CD4-positive, alpha-beta T cell (primary cell): ENCODE data around the gene SPRY1. TPM values are rescaled to one million over a fixed set of nuclear protein-coding genes. Genes with fewer than 3 reads are reported as not detected.
A peak's percentile ranks its signal among the peaks of the same experiment; 100 is the strongest.

Experiments
- ATAC-seq: fragments of 200-7000 bp; cut with Tn5 transposase; one replicate; pipeline ENCODE4 v1.10.0; 2022; ENCODE audit warnings: mild to moderate bottlenecking; ENCODE audit not compliant: poor library complexity
- CTCF ChIA-PET: fragments of 350-600 bp; sonication (Branson Sonifier 250); formaldehyde crosslinking; loops from one replicate; lab custom pipeline; 2021; ENCODE audit warnings: antibody characterized with exemption, inconsistent platforms; lab: Charles Lee
- POLR2A ChIA-PET: fragments of 350-600 bp; sonication (Branson Sonifier 250); formaldehyde crosslinking; loops from one replicate; lab custom pipeline; 2021; ENCODE audit warnings: antibody characterized with exemption, inconsistent platforms; lab: Charles Lee
- DNase-seq, 14 experiments: peaks; one replicate each; pipeline ENCODE4 v3.0.0-alpha.2; 2013 to 2020; ENCODE audit warnings: mixed read lengths in 2 of 14
- H3K27ac ChIP-seq, 2 donors: one replicate each; pipeline versions ENCODE4 v1.5.1 to v1.7.0; 2013; ENCODE audit warnings: low read length in 2 of 2, low read depth in 1 of 2, mild to moderate bottlenecking in 1 of 2
- H3K27me3 ChIP-seq, 2 experiments: 1 replicate in 1 of 2; 2 replicates in 1 of 2; pipeline versions ENCODE4 v1.6.1 to v1.7.0; 2013; ENCODE audit warnings: low read length in 2 of 2, control low read depth in 1 of 2, mild to moderate bottlenecking in 1 of 2, moderate library complexity in 1 of 2; ENCODE audit not compliant: insufficient read depth in 2 of 2, control insufficient read depth in 1 of 2
- H3K36me3 ChIP-seq: one replicate; pipeline ENCODE4 v1.6.1; 2013; ENCODE audit warnings: low read length, control low read depth; ENCODE audit not compliant: insufficient read depth
- H3K4me1 ChIP-seq: one replicate; pipeline ENCODE4 v1.6.1; 2013; ENCODE audit warnings: low read length, control low read depth; ENCODE audit not compliant: insufficient read depth
- H3K4me3 ChIP-seq: one replicate; pipeline ENCODE4 v1.5.1; 2013; ENCODE audit warnings: mild to moderate bottlenecking, low read length, moderate library complexity
- H3K9me3 ChIP-seq, 2 experiments: 1 replicate in 1 of 2; 2 replicates in 1 of 2; pipeline versions ENCODE4 v1.6.1 to v1.7.0; 2013; ENCODE audit warnings: low read length in 2 of 2, mild to moderate bottlenecking in 2 of 2, control low read depth in 1 of 2, moderate library complexity in 1 of 2; ENCODE audit not compliant: control insufficient read depth in 1 of 2, insufficient read depth in 1 of 2
- H3K27ac Mint-ChIP-seq: one replicate; pipeline ENCODE4 v1.8.0; 2020; ENCODE audit warnings: mixed read lengths
- H3K27me3 Mint-ChIP-seq: one replicate; pipeline ENCODE4 v1.8.0; 2021; ENCODE audit warnings: mixed read lengths
- H3K36me3 Mint-ChIP-seq: one replicate; pipeline ENCODE4 v1.8.0; 2021; ENCODE audit warnings: low read depth, mixed read lengths
- H3K4me1 Mint-ChIP-seq: one replicate; pipeline ENCODE4 v1.8.0; 2021; ENCODE audit warnings: low read depth, mixed read lengths
- H3K4me3 Mint-ChIP-seq: one replicate; pipeline ENCODE4 v1.8.0; 2020; ENCODE audit warnings: mild to moderate bottlenecking, mixed read lengths
- H3K9me3 Mint-ChIP-seq: one replicate; pipeline ENCODE4 v1.8.0; 2020; ENCODE audit warnings: mixed read lengths
- CTCF ChIP-seq: fragments of 200-600 bp; IDR thresholded peaks from one replicate; pipeline ENCODE4 v1.8.0; 2022; ENCODE audit warnings: antibody characterized with exemption, mild to moderate bottlenecking
- intact Hi-C, 2 experiments: fragments of 100-400 bp; cut with DNase I in 1 of 2; cut with micrococcal nuclease in 1 of 2; formaldehyde crosslinking; loops; one replicate each; pipeline versions ENCODE4 v1.15.1 to v1.9.0; 2023 to 2025; cut with DNase I, micrococcal nuclease
- total RNA-seq, 174 experiments: library from RNA in 2 of 174; stranded (reverse) in 2 of 174; gene quantifications; one replicate each; pipeline ENCODE4 v1.2.3 and lab custom pipeline; 2021 to 2026

The SPRY1 gene
- total RNA-seq, 2 experiments from 2014 or later = 19.6 to 20.3 TPM

- no peaks in the 10 kb centered on the region for H3K36me3 Mint-ChIP-seq
- CTCF ChIA-PET = no interaction called here
- no peaks in the 10 kb centered on the region for H3K9me3 ChIP-seq
Observed at GRCh38 chr4:123450393-123450792, 53.8 kb downstream of the SPRY1 start.

GRCh38 chr4:123452616-123453015, 56.0 kb downstream of the SPRY1 start:
- no peak overlapping the region for H3K4me3 ChIP-seq
- no peaks in the 10 kb centered on the region for H3K27me3 ChIP-seq
- no peaks in the 10 kb centered on the region for H3K9me3 ChIP-seq
- H3K4me1 Mint-ChIP-seq = peaks cover 7% of the 10 kb centered on the region
- H3K9me3 Mint-ChIP-seq = no peaks in the 10 kb centered on the region
- H3K36me3 ChIP-seq = no peaks in the 10 kb centered on the region
- peak in 3 of 14 experiments; percentile 11 to 62 (median 49) for DNase-seq
- no peak for TF ChIP-seq CTCF
- H3K27ac Mint-ChIP-seq = no peak overlapping the region
- ATAC-seq = no peak
- H3K4me3 Mint-ChIP-seq = no peak overlapping the region
- H3K4me1 ChIP-seq = no peaks in the 10 kb centered on the region
- CTCF ChIA-PET = no interaction called here
- H3K27me3 Mint-ChIP-seq = no peaks in the 10 kb centered on the region
- intact Hi-C loops = no loop called here
- no peaks in the 10 kb centered on the region for H3K36me3 Mint-ChIP-seq
- POLR2A ChIA-PET = no interaction called here
- H3K27ac ChIP-seq = no peak overlapping the region

More at GRCh38 chr4:123450393-123450792, 53.8 kb downstream of the SPRY1 start:
- no peak overlapping the region for H3K27ac Mint-ChIP-seq
- POLR2A ChIA-PET = no interaction called here
- Histone ChIP-seq H3K36me3 (no peaks in the 10 kb centered on the region), H3K4me3 (no peak overlapping the region), H3K27me3 (no peaks in the 10 kb centered on the region), H3K27ac (no peak overlapping the region), H3K4me1 (no peaks in the 10 kb centered on the region)
- no peak for TF ChIP-seq CTCF
- intact Hi-C loops = no loop called here
- no peak for ATAC-seq
- DNase-seq = no peak
- H3K4me3 Mint-ChIP-seq = no peak overlapping the region
- peaks cover 7% of the 10 kb centered on the region for H3K4me1 Mint-ChIP-seq
- no peaks in the 10 kb centered on the region for H3K9me3 Mint-ChIP-seq
- no peaks in the 10 kb centered on the region for H3K27me3 Mint-ChIP-seq

GRCh38 chr4:123453061-123453680, 56.6 kb downstream of the SPRY1 start:
- no peaks in the 10 kb centered on the region for H3K27me3 Mint-ChIP-seq
- ATAC-seq = no peak

More at GRCh38 chr4:123453061-123453680, 56.6 kb downstream of the SPRY1 start:
- ChIA-PET POLR2A (no interaction called here), CTCF (no interaction called here)
- DNase-seq = peak in 2 of 14 experiments; percentile 7 to 28
- intact Hi-C loops = no loop called here
- no peaks in the 10 kb centered on the region for H3K9me3 ChIP-seq
- no peak for TF ChIP-seq CTCF
- no peaks in the 10 kb centered on the region for H3K9me3 Mint-ChIP-seq
- H3K27ac ChIP-seq = no peak overlapping the region
- H3K4me1 ChIP-seq = no peaks in the 10 kb centered on the region
- H3K4me3 ChIP-seq = no peak overlapping the region
- H3K27ac Mint-ChIP-seq = no peak overlapping the region
- H3K4me3 Mint-ChIP-seq = no peak overlapping the region
- H3K36me3 Mint-ChIP-seq = no peaks in the 10 kb centered on the region
- H3K4me1 Mint-ChIP-seq = peaks cover 7% of the 10 kb centered on the region
- H3K27me3 ChIP-seq = no peaks in the 10 kb centered on the region
- no peaks in the 10 kb centered on the region for H3K36me3 ChIP-seq
